ENCODE results near the gene RNF13.
"Not testable (repeated sequence)": the region's sequence is repeated elsewhere in the genome, so short reads cannot be mapped to it uniquely, and the experiment has no call there.

Gene RNF13

DNA sequence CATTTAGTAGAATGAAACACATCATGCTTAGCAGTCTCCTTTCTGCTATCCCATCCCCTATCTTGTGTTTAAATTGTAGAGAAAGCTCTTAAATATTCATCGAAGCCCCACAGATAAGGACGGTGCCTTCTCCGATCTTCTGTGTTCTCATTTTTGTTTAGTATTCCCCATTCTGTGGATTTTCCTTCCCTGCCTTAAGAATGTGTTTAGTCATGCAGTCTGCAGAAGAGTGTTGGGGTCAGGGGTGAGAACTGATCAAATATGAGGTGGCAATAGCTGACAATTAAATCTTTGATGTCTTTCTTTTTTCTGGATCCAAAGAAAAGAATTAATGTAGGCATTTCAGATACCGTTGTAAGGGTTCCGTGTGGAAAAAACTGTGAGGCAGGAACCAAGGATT, 11.4 kb upstream of the RNF13 start:
- no peak for DNase-seq

DNA sequence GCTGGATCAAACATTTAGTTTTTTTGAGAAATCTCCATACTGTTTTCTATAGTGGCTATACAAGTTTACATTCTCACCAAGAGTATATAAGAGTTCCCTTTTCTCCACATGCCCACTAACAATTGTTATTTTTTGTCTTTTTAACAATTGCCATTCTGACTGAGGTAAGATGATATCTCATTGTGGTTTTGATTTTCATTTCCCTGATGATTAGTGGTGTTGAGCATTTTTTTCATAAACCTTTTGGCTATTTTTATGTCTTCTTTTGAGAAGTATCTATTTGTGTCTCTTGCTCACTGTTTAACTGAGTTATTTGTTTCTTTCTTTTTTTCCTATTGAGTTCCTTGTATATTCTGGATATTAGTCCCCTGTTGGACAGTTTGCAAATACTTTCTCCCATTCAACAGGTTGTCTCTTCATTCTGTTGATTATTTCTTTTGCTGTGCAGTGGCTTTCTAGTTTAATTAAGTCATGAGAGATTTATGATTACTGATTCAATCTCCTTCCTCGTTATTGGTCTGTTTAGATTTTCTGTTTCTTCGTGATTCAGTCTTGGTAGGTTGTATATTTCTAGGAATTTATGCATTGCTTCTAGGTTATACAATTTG, 6.7 kb upstream of the RNF13 start:
- DNase-seq = no peak

DNA sequence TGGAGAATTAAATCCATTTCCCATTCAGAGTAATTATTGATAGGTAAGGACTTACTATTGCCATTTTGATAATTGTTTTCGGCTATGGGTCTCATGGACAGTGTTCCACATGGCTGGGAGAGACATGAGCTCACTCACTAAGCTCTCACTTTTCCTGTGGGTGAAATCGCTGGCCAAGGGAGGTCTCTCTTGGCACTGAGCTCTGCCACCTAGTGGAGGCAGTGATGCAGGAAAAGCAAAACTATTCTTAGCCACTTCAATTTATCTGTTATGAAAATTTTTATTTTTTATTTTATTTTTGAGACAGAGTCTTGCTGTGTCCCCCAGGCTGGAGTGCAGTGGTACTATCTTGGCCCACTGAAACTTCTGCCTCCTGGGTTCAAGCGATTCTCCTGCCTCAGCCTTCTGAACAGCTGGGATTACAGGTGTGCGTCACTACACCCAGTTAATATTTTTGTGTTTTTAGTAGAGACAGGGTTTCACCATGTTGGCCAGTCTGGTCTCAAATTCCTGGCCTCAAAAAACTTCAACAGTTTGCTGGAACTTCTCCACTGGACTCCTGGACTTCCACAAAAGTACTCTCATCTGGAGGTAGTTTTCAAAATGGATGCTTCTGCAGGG, 4.7 kb upstream of the RNF13 start:
- peak; percentile 29 for DNase-seq

DNA sequence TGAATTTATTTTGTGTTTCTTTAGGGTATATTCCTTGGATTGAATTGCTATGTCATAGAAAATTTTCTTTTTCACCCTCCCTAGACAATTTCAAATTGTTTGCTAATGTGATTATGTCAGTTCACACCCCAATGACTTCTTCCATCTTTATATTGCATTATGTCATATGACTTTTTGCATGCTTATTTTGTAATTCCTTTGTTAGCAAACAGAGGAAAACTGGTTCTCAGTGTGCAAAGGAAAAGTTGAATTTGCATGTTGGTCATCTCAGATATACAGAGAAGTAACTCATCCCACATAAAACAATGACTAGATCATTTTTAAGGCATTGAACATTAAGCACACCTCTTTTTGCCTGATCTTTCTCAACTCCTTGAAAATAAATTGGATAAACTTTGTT, 3.3 kb upstream of the RNF13 start:
- DNase-seq = no peak

DNA sequence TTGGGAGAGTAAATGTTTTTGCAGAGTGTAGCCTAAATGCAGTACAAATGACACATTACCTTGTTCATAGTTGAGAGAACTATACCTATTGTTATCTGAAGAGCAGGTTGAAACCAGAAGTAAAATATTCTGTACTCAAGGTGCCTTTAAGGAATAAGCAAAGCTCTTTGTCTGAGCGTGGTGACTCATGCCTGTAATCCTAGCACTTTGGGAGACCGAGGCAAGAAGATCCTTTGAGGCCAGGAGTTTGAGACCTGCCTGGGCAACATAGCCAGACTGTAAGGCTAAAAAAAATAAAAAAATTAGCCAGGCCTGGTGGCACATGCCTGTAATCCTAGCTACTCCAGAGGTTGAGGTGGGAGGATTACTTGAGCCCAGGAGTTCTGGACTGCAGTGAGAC, 2.2 kb upstream of the RNF13 start:
- no peak for DNase-seq

DNA sequence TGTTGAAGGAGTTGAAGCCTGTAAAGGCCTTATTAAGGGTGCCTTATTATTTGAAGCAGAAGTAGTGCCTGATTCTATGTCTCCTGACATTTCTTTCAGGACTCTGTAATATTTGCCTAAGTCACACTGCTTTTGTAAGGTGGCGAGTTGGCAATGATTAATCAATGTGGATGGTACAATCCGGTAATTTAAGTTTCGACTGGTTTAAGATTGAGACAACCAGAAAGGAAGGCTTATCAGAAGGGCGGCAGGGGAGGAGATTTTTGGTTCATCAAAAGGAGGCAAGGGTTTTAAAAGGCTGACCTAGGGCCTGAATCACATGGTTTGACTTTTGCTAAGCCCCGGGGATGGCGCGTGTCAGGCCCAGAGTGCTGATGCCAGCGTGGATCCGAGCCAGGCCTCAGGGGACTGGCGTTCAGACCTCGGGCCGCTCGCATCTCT, 830 bp upstream of the RNF13 start:
- DNase-seq = no peak

DNA sequence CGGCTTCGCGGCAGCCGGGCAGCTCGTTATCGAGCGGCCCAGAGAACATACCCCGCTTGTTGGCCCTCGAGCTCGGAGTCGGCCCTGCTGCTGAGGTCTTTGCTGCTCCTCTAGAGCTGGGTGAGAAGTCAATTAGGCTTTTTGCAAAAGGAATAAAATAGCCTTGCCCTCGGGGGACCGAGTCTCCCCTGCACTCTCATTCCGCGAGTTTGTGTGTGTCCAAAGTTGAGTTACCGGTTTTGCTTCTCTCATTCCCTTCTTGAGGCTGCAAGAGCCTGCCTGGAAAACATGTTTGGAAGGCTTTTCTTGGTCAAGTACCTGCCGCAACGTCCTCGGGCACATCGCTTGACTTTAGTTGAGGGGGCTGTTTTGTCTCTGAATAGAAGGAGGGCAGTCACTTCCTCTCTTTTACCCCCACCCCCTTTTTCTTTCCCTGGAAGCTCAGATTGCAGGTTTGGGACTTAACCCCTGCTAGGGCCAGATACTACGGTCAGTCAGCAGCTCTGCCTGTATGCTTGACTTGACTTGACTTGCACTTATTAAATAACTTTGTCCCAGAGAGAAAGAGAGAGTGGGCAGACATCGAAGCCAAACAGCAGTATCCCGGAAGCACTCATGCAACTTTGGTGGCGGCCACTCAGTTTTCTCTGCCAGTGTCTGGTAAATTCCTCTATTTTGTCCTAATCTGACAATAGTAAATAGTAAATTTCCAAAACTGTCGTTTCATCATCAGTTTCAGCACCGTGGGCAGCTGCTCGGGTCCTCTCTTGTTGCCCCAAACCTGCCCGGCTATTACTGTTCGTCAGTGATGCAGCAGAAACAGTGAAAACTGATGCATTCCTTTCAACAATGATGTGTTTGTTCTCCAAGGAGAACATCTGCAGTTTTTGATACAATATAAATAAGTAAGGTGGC, 609 bp downstream of the RNF13 start:
- DNase-seq = no peak

DNA sequence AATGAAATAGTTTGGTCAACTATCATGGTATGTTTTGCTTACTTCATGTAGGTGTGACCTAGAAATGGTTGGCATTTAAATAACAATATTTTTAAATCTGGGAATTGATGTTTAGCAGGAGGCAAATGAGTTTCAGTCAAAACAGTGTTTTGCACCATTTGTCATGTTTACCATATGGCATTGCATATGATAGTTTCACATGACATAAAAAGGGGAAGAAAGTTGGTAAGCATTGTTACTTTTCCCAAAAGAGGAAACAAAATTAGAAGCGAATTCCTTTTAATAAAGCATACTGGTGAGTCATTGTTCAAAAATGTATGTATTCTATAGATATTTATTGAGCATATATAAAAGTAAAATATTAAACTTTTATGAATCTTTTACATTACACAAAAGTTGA, 2.3 kb downstream of the RNF13 start:
- DNase-seq = no peak

DNA sequence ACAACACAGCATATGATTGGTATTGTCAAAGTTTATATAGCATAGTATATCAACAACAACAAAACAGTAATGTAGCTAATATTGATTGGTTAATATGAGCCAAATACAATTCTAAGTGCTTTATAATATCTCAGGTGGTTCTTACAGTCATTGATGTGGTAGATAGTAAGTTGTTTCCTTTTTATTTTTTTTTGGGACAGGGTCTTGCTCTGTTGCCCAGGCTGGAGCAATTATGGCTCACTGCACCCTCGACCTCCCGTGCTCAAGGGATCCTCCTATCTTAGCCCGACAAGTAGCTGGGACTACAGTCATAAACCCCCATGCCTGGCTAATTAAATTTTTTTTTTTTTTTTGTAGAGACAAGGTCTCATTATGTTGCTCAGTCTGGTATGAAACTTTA, 2.7 kb downstream of the RNF13 start:
- no peak for DNase-seq

DNA sequence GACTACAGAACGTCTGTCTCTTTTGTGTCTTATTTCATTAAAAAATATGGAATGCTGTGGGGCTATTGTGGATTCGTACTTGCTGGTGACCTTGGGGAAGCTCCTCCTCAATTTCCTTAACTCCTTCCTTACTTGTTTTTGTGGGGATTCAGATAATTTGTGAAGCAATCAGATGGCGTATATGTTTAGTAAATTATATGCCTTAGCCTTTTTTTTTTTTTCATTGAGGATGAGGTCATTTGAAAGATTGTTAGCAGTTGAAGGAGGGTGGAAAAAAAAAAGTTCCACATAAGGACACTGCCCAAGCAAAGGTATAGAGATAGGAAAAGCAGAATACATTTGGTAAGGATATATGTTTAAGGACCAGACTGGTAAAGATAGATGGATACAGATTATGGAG, 3.3 kb downstream of the RNF13 start:
- DNase-seq = no peak

DNA sequence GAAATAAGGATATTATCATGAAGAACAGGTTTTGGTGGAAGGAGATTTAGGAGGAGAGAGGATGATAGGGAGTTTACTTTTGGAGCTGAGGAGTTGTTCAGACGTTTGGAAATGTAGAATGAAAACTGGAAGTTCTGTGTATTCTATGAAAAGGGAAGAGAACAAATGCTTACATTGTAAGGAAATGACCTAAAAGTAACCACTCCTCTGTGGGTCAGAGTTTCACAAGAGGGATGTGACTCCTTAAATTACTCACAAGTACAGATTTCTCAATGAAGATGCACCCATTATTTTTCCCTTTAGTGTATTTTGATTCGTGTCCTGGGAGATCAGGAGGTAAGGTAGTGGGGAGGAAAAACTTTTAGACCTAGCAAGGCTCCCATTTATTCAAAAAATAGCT, 4.0 kb downstream of the RNF13 start:
- no peak for DNase-seq

DNA sequence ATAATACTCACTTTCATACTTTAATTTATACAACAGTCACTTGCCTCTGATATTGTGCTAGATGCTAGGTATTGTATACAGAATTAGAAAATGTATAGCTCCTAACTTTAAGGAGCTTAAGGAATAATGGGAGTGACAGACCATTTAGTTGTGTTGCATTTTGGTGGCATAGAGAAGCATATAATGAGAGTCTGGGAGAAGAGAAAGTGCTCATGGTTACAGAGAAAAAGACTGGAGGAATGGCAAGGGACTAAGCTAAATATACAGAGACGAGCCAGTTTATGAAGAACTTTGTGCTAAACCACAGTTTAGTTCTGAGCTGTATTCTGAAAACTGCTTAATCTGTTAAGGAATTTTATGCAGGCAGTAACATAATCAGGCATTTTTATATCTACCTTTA, 6.4 kb downstream of the RNF13 start:
- DNase-seq = no peak

DNA sequence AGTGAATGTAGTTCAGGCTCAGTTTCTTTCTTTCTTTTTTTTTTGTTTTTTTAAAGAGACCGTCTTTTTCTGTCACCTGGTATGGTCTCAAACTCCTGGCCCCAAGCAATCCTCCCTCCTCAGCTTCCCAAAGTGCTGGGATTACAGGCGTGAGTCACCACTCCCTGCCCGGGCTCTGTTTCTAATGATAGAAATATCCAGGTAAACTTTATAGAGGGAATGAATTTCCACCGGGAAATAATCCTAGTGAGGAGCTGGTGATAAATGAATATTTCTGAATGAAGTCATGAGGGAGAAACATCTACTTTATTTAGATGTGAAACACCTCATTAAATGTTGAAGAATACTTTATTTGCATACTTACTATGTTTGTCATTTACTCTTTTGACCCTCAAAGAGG, 7.2 kb downstream of the RNF13 start:
- DNase-seq = no peak

DNA sequence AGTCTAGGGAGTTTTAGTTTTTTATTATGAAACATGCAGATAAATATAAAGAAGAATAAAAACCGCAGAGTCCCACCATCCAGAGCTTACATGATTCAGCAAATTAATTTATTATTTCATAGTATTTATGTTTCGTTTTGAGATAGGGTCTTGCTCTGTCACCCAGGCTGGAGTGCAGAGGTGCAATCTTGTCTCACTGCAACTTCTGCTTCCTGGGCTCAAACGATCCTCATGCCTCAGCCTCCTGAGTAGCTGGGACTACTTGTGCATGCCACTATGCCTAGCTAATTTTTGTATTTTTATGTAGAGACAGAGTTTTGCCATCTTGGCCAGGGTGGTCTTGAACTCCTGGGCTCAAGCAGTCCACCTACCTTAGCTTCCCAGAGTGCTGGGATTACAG, 13.6 kb downstream of the RNF13 start:
- no peak for DNase-seq

DNA sequence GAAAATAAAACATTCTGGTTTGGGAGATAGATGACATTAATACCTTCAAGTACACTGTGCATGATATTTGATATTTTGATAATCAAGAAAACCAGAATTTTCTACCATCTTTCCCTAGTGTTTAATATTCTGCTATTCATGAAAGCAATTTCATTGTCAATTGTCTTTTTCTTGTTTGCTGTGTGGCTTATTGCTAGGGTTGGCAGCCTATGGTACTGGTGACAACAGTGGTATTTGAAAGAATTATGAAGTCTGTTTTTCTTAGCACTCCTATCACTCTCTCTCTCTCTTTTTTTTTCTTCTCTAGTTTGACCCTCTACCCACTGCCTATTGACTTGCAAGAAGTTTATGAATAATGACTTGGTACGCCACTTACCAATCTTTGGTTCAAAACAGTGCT, 15.4 kb downstream of the RNF13 start:
- DNase-seq = no peak

DNA sequence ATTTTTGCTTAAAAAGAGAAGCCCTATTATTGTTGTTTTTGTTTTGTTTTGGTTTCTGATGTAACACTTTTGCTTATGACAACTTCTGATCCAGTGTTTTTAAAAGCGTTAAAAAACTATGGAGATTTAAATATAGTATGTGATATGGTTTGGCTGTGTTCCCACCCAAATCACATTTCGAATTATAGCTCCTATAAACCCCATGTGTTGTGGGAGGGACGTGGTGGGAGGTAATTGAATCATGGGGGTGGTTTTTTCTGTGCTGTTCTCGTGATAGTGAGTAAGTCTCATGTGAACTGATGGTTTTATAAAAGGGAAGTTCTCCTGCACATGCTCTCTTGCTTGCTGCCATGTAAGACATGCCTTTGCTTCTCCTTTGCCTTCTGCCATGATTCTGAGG, 16.6 kb downstream of the RNF13 start:
- DNase-seq = not testable (repeated sequence)

DNA sequence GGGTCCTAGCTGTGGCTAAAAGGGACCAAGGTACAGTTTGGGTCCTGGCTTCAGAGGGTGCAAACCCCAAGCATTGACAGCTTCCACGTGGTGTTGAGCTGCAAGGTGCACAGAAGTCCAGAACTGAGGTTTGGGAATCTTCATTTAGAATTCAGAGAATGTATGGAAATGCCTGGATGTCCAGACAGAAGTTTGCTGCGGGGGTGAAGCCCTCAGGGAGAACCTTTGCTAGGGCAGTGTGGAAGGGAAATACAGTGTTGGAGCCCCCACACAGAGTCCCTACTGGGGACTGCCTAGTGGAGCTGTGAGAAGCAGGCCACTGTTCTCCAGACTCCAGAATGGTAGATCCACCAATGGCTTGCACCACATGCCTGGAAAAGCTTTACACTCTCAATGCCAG, 17.9 kb downstream of the RNF13 start:
- DNase-seq = no peak

DNA sequence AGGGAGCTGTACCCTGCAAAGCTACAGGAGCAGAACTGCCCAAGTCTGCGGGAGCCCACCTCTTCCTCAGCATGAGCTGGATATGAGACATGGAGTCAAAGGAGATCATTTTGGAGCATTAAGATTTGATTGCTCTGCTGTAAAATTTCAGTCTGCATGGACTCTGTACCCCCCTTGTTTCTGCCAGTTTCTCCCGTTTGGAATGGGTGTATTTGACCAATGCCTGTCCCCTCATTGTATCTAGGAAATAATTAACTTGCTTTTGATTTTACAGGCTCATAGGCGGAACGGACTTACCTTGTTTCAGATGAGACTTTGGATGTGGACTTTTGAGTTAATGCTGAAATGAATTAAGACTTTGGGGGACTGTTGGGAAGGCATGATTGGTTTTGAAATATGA, 18.3 kb downstream of the RNF13 start:
- no peak for DNase-seq

DNA sequence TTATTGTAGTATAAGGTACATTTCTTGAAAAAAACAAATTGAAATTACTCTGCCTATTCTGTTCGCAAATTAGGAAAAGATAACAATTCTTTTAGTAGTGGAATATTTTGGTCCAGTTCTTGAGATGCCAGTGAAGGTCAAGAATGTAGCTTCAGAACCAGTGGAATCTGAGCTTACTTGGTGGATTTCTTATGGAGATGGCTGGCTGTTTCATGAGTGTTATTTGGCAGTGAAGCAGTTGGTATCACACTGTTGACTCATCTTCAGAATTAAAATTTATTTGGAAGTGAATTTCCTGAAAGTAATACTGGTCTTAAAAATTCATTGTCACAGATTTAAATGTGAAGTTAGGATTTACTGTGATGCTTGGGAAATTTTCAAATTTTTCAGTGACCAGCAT, 19.1 kb downstream of the RNF13 start:
- no peak for DNase-seq

DNA sequence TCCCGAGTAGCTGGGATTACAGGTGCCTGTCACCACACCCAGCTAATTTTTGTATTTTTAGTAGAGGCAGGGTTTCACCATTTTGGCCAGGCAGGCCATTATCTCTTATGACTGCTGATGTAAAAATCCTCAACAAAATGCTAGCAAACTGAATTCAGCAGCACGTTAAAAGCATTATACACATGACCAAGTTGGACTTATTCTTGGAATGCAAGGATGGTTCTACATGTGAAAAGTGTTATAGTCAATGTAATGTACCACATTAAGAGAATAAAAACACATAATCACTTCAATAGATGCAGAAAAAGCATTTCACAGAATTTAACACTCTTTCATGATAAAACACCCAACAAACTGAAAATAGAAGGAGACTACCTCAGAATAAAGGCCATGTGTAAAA, 20.2 kb downstream of the RNF13 start:
- no peak for DNase-seq

DNA sequence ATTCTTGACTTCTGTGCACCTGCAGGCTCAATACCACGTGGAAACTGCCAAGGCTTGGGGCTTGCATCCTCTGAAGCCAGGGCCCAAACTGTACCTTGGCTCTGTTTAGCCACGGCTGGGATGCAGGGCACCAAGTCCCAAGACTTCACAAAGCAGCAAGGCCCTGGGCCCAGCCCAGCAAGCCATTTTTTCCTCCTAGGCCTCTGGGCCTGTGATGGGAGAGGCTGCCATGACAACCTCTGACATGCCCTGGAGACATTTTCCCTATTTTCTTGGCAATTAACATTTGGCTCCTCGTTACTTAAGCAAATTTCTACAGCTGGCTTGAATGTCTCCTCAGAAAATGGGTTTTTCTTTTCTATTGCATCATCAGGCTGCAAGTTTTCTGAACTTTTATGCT, 25.5 kb downstream of the RNF13 start:
- not testable (repeated sequence) for DNase-seq

DNA sequence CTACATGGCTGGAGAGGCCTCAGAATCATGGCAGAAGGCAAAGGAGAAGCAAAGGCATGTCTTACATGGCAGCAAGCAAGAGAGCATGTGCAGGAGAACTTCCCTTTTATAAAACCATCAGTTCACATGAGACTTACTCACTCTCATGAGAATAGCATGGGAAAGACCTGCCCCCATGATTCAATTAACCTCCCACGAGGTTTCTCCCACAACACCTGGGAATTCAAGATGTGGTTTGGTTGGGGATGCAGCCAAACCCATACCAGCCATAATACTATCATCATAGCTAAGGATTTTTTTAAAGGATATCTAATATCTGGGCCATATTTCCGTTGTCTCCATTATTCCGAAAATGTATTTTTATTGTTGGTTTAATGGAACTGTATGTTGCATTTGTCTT, 26.5 kb downstream of the RNF13 start:
- not testable (repeated sequence) for DNase-seq

DNA sequence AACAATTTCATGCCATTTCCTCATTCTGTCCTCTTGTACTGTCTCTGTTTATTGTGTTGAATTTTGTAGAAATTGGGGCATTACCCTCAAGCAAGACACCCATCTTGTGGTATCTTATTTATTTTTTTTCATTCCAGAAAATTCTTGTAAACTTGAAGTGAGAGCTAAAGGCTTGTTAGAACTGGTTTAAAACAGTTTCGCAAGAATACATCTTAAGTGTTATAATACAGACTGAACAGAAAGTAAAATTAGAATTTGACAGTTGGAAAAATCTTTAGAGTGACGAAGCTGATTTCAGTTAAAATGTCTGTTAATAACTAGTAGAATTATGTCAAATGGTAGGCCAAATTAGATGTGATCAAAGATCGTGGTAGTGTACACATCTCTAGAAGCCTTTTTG, 26.9 kb downstream of the RNF13 start:
- DNase-seq = no peak

DNA sequence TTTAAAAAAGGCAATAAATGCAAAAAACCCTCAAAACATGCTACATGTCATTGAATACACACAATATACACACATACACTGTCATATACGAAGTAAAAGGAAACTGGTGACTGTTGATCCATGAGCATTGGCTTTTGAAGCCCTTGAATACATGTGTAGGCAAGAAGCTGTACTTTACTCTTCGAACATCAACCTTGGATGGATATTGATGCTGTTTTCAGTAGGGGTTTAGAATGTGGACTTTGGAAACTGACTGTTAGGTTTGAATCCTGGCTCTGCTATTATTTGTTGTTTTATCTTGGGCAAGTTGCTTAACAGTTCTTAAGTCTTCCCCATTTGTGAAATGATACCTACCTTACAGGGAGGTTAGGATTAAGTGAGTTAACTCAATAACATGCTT, 30.5 kb downstream of the RNF13 start:
- DNase-seq = no peak

All from effector CD8-positive, alpha-beta T cell (primary cell).